LNCAP (cell line): ENCODE data around the gene NTRK2.

Source experiments
- CTCF ChIP-seq: fragments of 450-650 bp; IDR thresholded peaks from 2 replicates; pipeline ENCODE4 v1.5.1; 2017; ENCODE audit warnings: mild to moderate bottlenecking

Gene NTRK2

GRCh38 chr9:84846906-84847305 is 177.4 kb downstream of the NTRK2 start:
- no peak for TF ChIP-seq CTCF

DNA sequence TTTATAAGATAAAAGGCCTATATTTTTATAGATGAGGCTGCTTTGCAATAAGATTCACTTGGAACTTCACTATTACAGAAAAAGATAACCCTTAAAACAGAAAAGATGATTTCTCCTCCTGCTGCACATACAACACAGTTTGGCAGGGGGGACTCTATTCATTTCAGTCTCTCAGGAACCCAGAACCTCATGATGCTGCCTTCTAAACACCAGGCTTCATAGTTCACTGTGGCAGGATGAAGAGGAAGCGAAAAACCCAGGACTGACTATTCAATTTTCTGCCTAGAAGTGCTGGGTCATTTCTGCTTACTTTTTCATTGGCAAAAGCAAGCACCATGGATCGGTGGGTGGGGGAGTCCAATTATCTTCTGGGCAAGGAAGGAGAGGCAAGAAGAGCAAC is 179.5 kb downstream of the NTRK2 start:
- TF ChIP-seq CTCF: no peak

- TF ChIP-seq CTCF: no peak
These were observed 181.4 kb downstream of the NTRK2 start for GRCh38 chr9:84850830-84851392.

GRCh38 chr9:84851935-84852585 is 182.5 kb downstream of the NTRK2 start:
- TF ChIP-seq CTCF: no peak

DNA sequence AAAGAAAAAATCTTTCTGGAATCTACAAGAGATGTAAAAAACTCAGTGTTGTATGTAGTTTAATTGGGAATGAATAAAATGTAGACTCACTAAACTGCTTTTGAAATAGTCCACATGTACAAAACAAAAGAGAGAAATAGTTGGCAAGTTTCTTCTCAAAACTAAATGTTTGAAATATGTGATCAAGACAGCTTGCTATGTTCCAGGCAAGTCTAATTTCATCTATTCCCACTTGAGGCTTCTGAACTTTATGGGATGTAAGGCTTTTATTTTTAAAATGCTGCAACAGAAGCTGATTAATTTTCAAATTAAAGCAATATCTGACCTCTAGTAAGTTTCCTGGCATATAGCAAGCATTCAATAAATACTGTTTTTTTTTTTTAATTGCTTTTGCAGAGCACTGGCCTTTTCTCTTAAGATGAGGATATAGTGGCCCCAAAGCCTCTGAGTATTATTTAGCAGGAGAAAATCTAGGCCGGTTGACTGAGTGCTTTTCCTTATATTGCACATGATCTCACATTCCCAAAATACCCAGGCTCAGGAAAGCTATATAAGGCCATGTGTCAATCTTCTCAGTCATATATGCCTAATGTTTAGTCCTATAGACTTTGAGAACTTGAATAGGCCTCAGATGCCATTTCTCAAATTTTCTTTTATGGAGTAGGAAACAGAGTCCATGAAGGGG is 183.2 kb downstream of the NTRK2 start:
- TF ChIP-seq CTCF: no peak

DNA sequence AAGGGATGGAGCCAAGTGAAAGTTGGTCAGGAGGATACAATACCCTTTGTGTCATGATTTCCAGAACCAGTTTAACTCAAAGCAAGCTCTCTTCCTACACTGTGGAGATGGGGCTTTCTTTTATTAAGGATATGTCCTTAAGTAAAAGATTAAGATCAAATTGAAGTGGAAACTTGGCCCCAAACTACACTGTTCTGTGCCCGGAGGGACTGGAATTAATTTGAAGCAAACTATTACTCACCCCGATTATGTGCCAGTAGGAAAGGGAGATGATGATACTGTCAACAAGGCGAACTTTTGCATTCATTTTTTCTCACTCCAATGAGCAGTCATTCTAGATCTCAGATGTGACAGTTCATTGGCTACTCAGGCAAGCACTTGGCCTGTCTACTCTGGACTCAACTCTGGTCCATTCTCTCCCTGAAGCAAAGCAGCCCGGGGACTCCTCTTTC is 186.7 kb downstream of the NTRK2 start:
- no peak for TF ChIP-seq CTCF

- no peak for TF ChIP-seq CTCF
These were observed 187.7 kb downstream of the NTRK2 start for GRCh38 chr9:84857211-84857610.
